Astrocyte of the cerebellum (primary cell): Measurements from ENCODE around the gene PRPF39.
"Not testable (repeated sequence)": the region's sequence is repeated elsewhere in the genome, so short reads cannot be mapped to it uniquely, and the experiment has no call there.

ENCODE experiments used
- DNase-seq: peaks from one replicate; pipeline ENCODE4 v3.0.0-alpha.2; 2011; ENCODE audit warnings: low read depth
- H3K4me3 ChIP-seq: 2 replicates; pipeline ENCODE4 v1.5.1; 2011; ENCODE audit warnings: mild to moderate bottlenecking, low read depth, low read length, moderate library complexity
- CTCF ChIP-seq: IDR thresholded peaks from 2 replicates; pipeline ENCODE4 v1.5.1; 2012; ENCODE audit warnings: low read length, low read depth, moderate library complexity, mild to moderate bottlenecking; ENCODE audit errors: missing control alignments
- in situ Hi-C: cut with HindIII; loops from 2 replicates; pipeline ENCODE4 v1.10.0; 2017; ENCODE audit warnings: low sequenced_read_pairs

Gene PRPF39

GRCh38 chr14:45073231-45073879 lies 10.6 kb upstream of the PRPF39 start:
- TF ChIP-seq CTCF = no peak
- in situ Hi-C loops = no loop called here
- no peak for DNase-seq
- no peak overlapping the region for H3K4me3 ChIP-seq

- DNase-seq = no peak
- in situ Hi-C loops = no loop called here
- H3K4me3 ChIP-seq = no peak overlapping the region
- TF ChIP-seq CTCF = no peak
Measured at GRCh38 chr14:45078323-45078722, 5.6 kb upstream of the PRPF39 start.

- DNase-seq, in situ Hi-C loops, H3K4me3 ChIP-seq: not testable (repeated sequence)
Measured at GRCh38 chr14:45080416-45080968, 3.4 kb upstream of the PRPF39 start.

- in situ Hi-C loops, DNase-seq, H3K4me3 ChIP-seq: not testable (repeated sequence)
Measured at GRCh38 chr14:45081096-45081495, 2.8 kb upstream of the PRPF39 start.

- no peak for DNase-seq
- TF ChIP-seq CTCF = no peak
- H3K4me3 ChIP-seq = no peak overlapping the region
- in situ Hi-C loops = no loop called here
Measured at GRCh38 chr14:45082420-45082819, 1.5 kb upstream of the PRPF39 start.

GRCh38 chr14:45083617-45083975 lies 320 bp upstream of the PRPF39 start:
- no peak for TF ChIP-seq CTCF
- in situ Hi-C loops = no loop called here
- peak overlapping the region; percentile 87 for H3K4me3 ChIP-seq
- no peak for DNase-seq

- DNase-seq = no peak
- in situ Hi-C loops = no loop called here
- H3K4me3 ChIP-seq = peak overlapping the region; percentile 87
- TF ChIP-seq CTCF = no peak
Measured at GRCh38 chr14:45084946-45085346, 1.0 kb downstream of the PRPF39 start.
